ENCODE data around the gene OR4K1.

OR4K1 gene

GRCh38 chr14:19930617-19931016, at the start of gene OR4K1:
OR4K1 (plus strand) TSS chr14:19930917; CDS start chr14:19935667, 4,750 bp downstream.
- Histone ChIP-seq H3K9ac (ENCODE audit: low read depth in 1 of 2, low read length in 2 of 2) (no peak within 1 kb of the TSS), H3K4me3 (ENCODE audit: low read length in 2 of 2) (no peak within 1 kb of the TSS), H3K27me3 (ENCODE audit: control insufficient read depth in 2 of 2, insufficient read depth in 2 of 2, low read length in 2 of 2) (no peaks in the 10 kb centered on the region), H3K36me3 (ENCODE audit: control insufficient read depth in 2 of 2, insufficient read depth in 2 of 2, low read length in 2 of 2) (no peaks in the 10 kb centered on the region), H3K4me1 (ENCODE audit: control insufficient read depth in 2 of 2, insufficient read depth in 2 of 2, low read length in 2 of 2) (no peaks in the 10 kb centered on the region), H3K9me3 (ENCODE audit: control insufficient read depth in 2 of 2, low read length in 2 of 2) (peaks cover 0 to 4% of the 10 kb centered on the region in 2 donors), H3K27ac (ENCODE audit: low read depth in 2 of 2, low read length in 2 of 2) (no peak within 1 kb of the TSS)

GRCh38 chr14:19895282-19895681, 35.4 kb upstream of the OR4K1 start:
- Histone ChIP-seq H3K9me3 (ENCODE audit: control insufficient read depth in 2 of 2, low read length in 2 of 2) (peaks cover 0 to 20% of the 10 kb centered on the region in 2 donors), H3K27ac (ENCODE audit: low read depth in 2 of 2, low read length in 2 of 2) (no peak overlapping the region), H3K27me3 (ENCODE audit: control insufficient read depth in 2 of 2, insufficient read depth in 2 of 2, low read length in 2 of 2) (no peaks in the 10 kb centered on the region), H3K9ac (ENCODE audit: low read depth in 1 of 2, low read length in 2 of 2) (no peak overlapping the region), H3K4me1 (ENCODE audit: control insufficient read depth in 2 of 2, insufficient read depth in 2 of 2, low read length in 2 of 2) (no peaks in the 10 kb centered on the region), H3K4me3 (ENCODE audit: low read length in 2 of 2) (no peak overlapping the region), H3K36me3 (ENCODE audit: control insufficient read depth in 2 of 2, insufficient read depth in 2 of 2, low read length in 2 of 2) (no peaks in the 10 kb centered on the region)

- H3K36me3 ChIP-seq (ENCODE audit: control insufficient read depth in 2 of 2, insufficient read depth in 2 of 2, low read length in 2 of 2): no peaks in the 10 kb centered on the region
- H3K4me1 ChIP-seq (ENCODE audit: control insufficient read depth in 2 of 2, insufficient read depth in 2 of 2, low read length in 2 of 2): no peaks in the 10 kb centered on the region
- H3K4me3 ChIP-seq (ENCODE audit: low read length in 2 of 2): no peak overlapping the region
- no peak overlapping the region for H3K27ac ChIP-seq (ENCODE audit: low read depth in 2 of 2, low read length in 2 of 2)
- H3K9me3 ChIP-seq (ENCODE audit: control insufficient read depth in 2 of 2, low read length in 2 of 2): peaks cover 0 to 3% of the 10 kb centered on the region in 2 donors
- H3K9ac ChIP-seq (ENCODE audit: low read depth in 1 of 2, low read length in 2 of 2): no peak overlapping the region
- H3K27me3 ChIP-seq (ENCODE audit: control insufficient read depth in 2 of 2, insufficient read depth in 2 of 2, low read length in 2 of 2): no peaks in the 10 kb centered on the region
Measured at GRCh38 chr14:19900999-19901398, 29.7 kb upstream of the OR4K1 start.

GRCh38 chr14:19902409-19902808, 28.3 kb upstream of the OR4K1 start:
- H3K4me3 ChIP-seq (ENCODE audit: low read length in 2 of 2): no peak overlapping the region
- H3K9me3 ChIP-seq (ENCODE audit: control insufficient read depth in 2 of 2, low read length in 2 of 2): no peaks in the 10 kb centered on the region
- H3K9ac ChIP-seq (ENCODE audit: low read depth in 1 of 2, low read length in 2 of 2): no peak overlapping the region
- H3K27me3 ChIP-seq (ENCODE audit: control insufficient read depth in 2 of 2, insufficient read depth in 2 of 2, low read length in 2 of 2): no peaks in the 10 kb centered on the region
- H3K4me1 ChIP-seq (ENCODE audit: control insufficient read depth in 2 of 2, insufficient read depth in 2 of 2, low read length in 2 of 2): no peaks in the 10 kb centered on the region
- no peaks in the 10 kb centered on the region for H3K36me3 ChIP-seq (ENCODE audit: control insufficient read depth in 2 of 2, insufficient read depth in 2 of 2, low read length in 2 of 2)
- H3K27ac ChIP-seq (ENCODE audit: low read depth in 2 of 2, low read length in 2 of 2): no peak overlapping the region

- Histone ChIP-seq H3K27ac (ENCODE audit: low read depth in 2 of 2, low read length in 2 of 2) (no peak overlapping the region), H3K9me3 (ENCODE audit: control insufficient read depth in 2 of 2, low read length in 2 of 2) (no peaks in the 10 kb centered on the region), H3K27me3 (ENCODE audit: control insufficient read depth in 2 of 2, insufficient read depth in 2 of 2, low read length in 2 of 2) (no peaks in the 10 kb centered on the region), H3K9ac (ENCODE audit: low read depth in 1 of 2, low read length in 2 of 2) (no peak overlapping the region), H3K4me1 (ENCODE audit: control insufficient read depth in 2 of 2, insufficient read depth in 2 of 2, low read length in 2 of 2) (no peaks in the 10 kb centered on the region), H3K4me3 (ENCODE audit: low read length in 2 of 2) (no peak overlapping the region), H3K36me3 (ENCODE audit: control insufficient read depth in 2 of 2, insufficient read depth in 2 of 2, low read length in 2 of 2) (no peaks in the 10 kb centered on the region)
Measured at GRCh38 chr14:19906665-19907064, 24.1 kb upstream of the OR4K1 start.

- Histone ChIP-seq H3K9ac (ENCODE audit: low read depth in 1 of 2, low read length in 2 of 2) (no peak overlapping the region), H3K4me1 (ENCODE audit: control insufficient read depth in 2 of 2, insufficient read depth in 2 of 2, low read length in 2 of 2) (no peaks in the 10 kb centered on the region), H3K4me3 (ENCODE audit: low read length in 2 of 2) (no peak overlapping the region), H3K27me3 (ENCODE audit: control insufficient read depth in 2 of 2, insufficient read depth in 2 of 2, low read length in 2 of 2) (no peaks in the 10 kb centered on the region), H3K9me3 (ENCODE audit: control insufficient read depth in 2 of 2, low read length in 2 of 2) (no peaks in the 10 kb centered on the region), H3K27ac (ENCODE audit: low read depth in 2 of 2, low read length in 2 of 2) (no peak overlapping the region), H3K36me3 (ENCODE audit: control insufficient read depth in 2 of 2, insufficient read depth in 2 of 2, low read length in 2 of 2) (no peaks in the 10 kb centered on the region)
Measured at GRCh38 chr14:19911114-19911513, 19.6 kb upstream of the OR4K1 start.

- H3K36me3 ChIP-seq (ENCODE audit: control insufficient read depth in 2 of 2, insufficient read depth in 2 of 2, low read length in 2 of 2): no peaks in the 10 kb centered on the region
- no peak overlapping the region for H3K4me3 ChIP-seq (ENCODE audit: low read length in 2 of 2)
- H3K9me3 ChIP-seq (ENCODE audit: control insufficient read depth in 2 of 2, low read length in 2 of 2): no peaks in the 10 kb centered on the region
- no peaks in the 10 kb centered on the region for H3K27me3 ChIP-seq (ENCODE audit: control insufficient read depth in 2 of 2, insufficient read depth in 2 of 2, low read length in 2 of 2)
- H3K9ac ChIP-seq (ENCODE audit: low read depth in 1 of 2, low read length in 2 of 2): no peak overlapping the region
- H3K4me1 ChIP-seq (ENCODE audit: control insufficient read depth in 2 of 2, insufficient read depth in 2 of 2, low read length in 2 of 2): no peaks in the 10 kb centered on the region
- no peak overlapping the region for H3K27ac ChIP-seq (ENCODE audit: low read depth in 2 of 2, low read length in 2 of 2)
Measured at GRCh38 chr14:19917243-19917642, 13.5 kb upstream of the OR4K1 start.

GRCh38 chr14:19917955-19918518, 12.7 kb upstream of the OR4K1 start:
- H3K27ac ChIP-seq (ENCODE audit: low read depth in 2 of 2, low read length in 2 of 2): no peak overlapping the region
- H3K27me3 ChIP-seq (ENCODE audit: control insufficient read depth in 2 of 2, insufficient read depth in 2 of 2, low read length in 2 of 2): no peaks in the 10 kb centered on the region
- no peaks in the 10 kb centered on the region for H3K4me1 ChIP-seq (ENCODE audit: control insufficient read depth in 2 of 2, insufficient read depth in 2 of 2, low read length in 2 of 2)
- no peaks in the 10 kb centered on the region for H3K9me3 ChIP-seq (ENCODE audit: control insufficient read depth in 2 of 2, low read length in 2 of 2)
- no peak overlapping the region for H3K4me3 ChIP-seq (ENCODE audit: low read length in 2 of 2)
- no peaks in the 10 kb centered on the region for H3K36me3 ChIP-seq (ENCODE audit: control insufficient read depth in 2 of 2, insufficient read depth in 2 of 2, low read length in 2 of 2)
- H3K9ac ChIP-seq (ENCODE audit: low read depth in 1 of 2, low read length in 2 of 2): no peak overlapping the region

- H3K4me1 ChIP-seq (ENCODE audit: control insufficient read depth in 2 of 2, insufficient read depth in 2 of 2, low read length in 2 of 2): no peaks in the 10 kb centered on the region
- H3K9ac ChIP-seq (ENCODE audit: low read depth in 1 of 2, low read length in 2 of 2): no peak overlapping the region
- H3K9me3 ChIP-seq (ENCODE audit: control insufficient read depth in 2 of 2, low read length in 2 of 2): no peaks in the 10 kb centered on the region
- no peak overlapping the region for H3K4me3 ChIP-seq (ENCODE audit: low read length in 2 of 2)
- no peaks in the 10 kb centered on the region for H3K36me3 ChIP-seq (ENCODE audit: control insufficient read depth in 2 of 2, insufficient read depth in 2 of 2, low read length in 2 of 2)
- H3K27ac ChIP-seq (ENCODE audit: low read depth in 2 of 2, low read length in 2 of 2): no peak overlapping the region
- no peaks in the 10 kb centered on the region for H3K27me3 ChIP-seq (ENCODE audit: control insufficient read depth in 2 of 2, insufficient read depth in 2 of 2, low read length in 2 of 2)
Measured at GRCh38 chr14:19918553-19919264, 12.0 kb upstream of the OR4K1 start.

- Histone ChIP-seq H3K9ac (ENCODE audit: low read depth in 1 of 2, low read length in 2 of 2) (no peak within 1 kb of the TSS), H3K4me1 (ENCODE audit: control insufficient read depth in 2 of 2, insufficient read depth in 2 of 2, low read length in 2 of 2) (no peaks in the 10 kb centered on the region), H3K36me3 (ENCODE audit: control insufficient read depth in 2 of 2, insufficient read depth in 2 of 2, low read length in 2 of 2) (no peaks in the 10 kb centered on the region), H3K27ac (ENCODE audit: low read depth in 2 of 2, low read length in 2 of 2) (no peak within 1 kb of the TSS), H3K27me3 (ENCODE audit: control insufficient read depth in 2 of 2, insufficient read depth in 2 of 2, low read length in 2 of 2) (no peaks in the 10 kb centered on the region), H3K4me3 (ENCODE audit: low read length in 2 of 2) (no peak within 1 kb of the TSS), H3K9me3 (ENCODE audit: control insufficient read depth in 2 of 2, low read length in 2 of 2) (no peaks in the 10 kb centered on the region)
Measured at GRCh38 chr14:19920021-19920657, 10.6 kb upstream of the OR4K1 start, which contains the start of gene OR4K5. OR4K5 (plus strand) TSS chr14:19920607; CDS start chr14:19920607, 0 bp downstream.

Measured in mucosa of rectum (tissue), 2 donors.